GM23248 (cell line): ENCODE measurements around the gene ADM5. TPM values are rescaled to one million over a fixed set of nuclear protein-coding genes. Genes with fewer than 3 reads are reported as not detected.

Source experiments
- DNase-seq: peaks from one replicate; pipeline ENCODE4 v3.0.0-alpha.2; 2015
- H2AFZ ChIP-seq: fragments of 200-600 bp; sonication (generic); 2 replicates; pipeline ENCODE4 v1.6.1; 2016; ENCODE audit warnings: antibody characterized with exemption
- H3F3A ChIP-seq: fragments of 200-600 bp; sonication (generic); 2 replicates; pipeline ENCODE4 v1.6.1; 2016; ENCODE audit warnings: mild to moderate bottlenecking, antibody characterized with exemption, mixed run types; ENCODE audit not compliant: insufficient read depth
- H3K27ac ChIP-seq: fragments of 200-600 bp; sonication (generic); 2 replicates; pipeline ENCODE4 v1.5.1; 2016; ENCODE audit warnings: mild to moderate bottlenecking
- H3K27me3 ChIP-seq: fragments of 200-600 bp; sonication (generic); replicated peaks from 2 replicates; pipeline ENCODE4 v1.6.1; 2016; ENCODE audit warnings: mild to moderate bottlenecking; ENCODE audit not compliant: insufficient read depth
- H3K36me3 ChIP-seq: fragments of 200-600 bp; sonication (generic); 2 replicates; pipeline ENCODE4 v1.6.1; 2016; ENCODE audit warnings: low read depth, mild to moderate bottlenecking
- H3K4me1 ChIP-seq: fragments of 200-600 bp; sonication (generic); 2 replicates; pipeline ENCODE4 v1.6.1; 2016; ENCODE audit warnings: mild to moderate bottlenecking; ENCODE audit not compliant: insufficient read depth
- H3K4me2 ChIP-seq: fragments of 200-600 bp; sonication (generic); one replicate; pipeline ENCODE4 v1.6.1; 2016; ENCODE audit warnings: mild to moderate bottlenecking; ENCODE audit not compliant: unreplicated experiment
- H3K4me3 ChIP-seq: fragments of 200-600 bp; sonication (generic); 2 replicates; pipeline ENCODE4 v1.5.1; 2016; ENCODE audit warnings: mild to moderate bottlenecking
- H3K79me2 ChIP-seq: fragments of 200-600 bp; sonication (generic); 2 replicates; pipeline ENCODE4 v1.6.1; 2016; ENCODE audit warnings: mild to moderate bottlenecking; ENCODE audit not compliant: insufficient read depth
- H3K9ac ChIP-seq: fragments of 200-600 bp; sonication (generic); 2 replicates; pipeline ENCODE4 v1.6.1; 2016; ENCODE audit warnings: mild to moderate bottlenecking
- H3K9me2 ChIP-seq: fragments of 200-600 bp; sonication (generic); 2 replicates; pipeline ENCODE4 v1.6.1; 2016; ENCODE audit warnings: mixed run types, mild to moderate bottlenecking, moderate library complexity; ENCODE audit not compliant: insufficient read depth
- H3K9me3 ChIP-seq: fragments of 200-600 bp; sonication (generic); one replicate; pipeline ENCODE4 v1.6.1; 2017; ENCODE audit warnings: low read depth
- H4K20me1 ChIP-seq: fragments of 200-600 bp; sonication (generic); 2 replicates; pipeline ENCODE4 v1.6.0; 2016; ENCODE audit not compliant: insufficient read depth
- EZH2 ChIP-seq: fragments of 200-600 bp; sonication (generic); IDR thresholded peaks from 2 replicates; pipeline ENCODE4 v1.6.1; 2018; ENCODE audit warnings: antibody characterized with exemption, mild to moderate bottlenecking; ENCODE audit not compliant: insufficient read depth, poor library complexity, severe bottlenecking
- EZH2phosphoT487 ChIP-seq: fragments of 200-600 bp; sonication (generic); IDR thresholded peaks from 2 replicates; pipeline ENCODE4 v1.6.1; 2018; ENCODE audit warnings: antibody characterized with exemption, moderate library complexity, mild to moderate bottlenecking, low read depth; ENCODE audit not compliant: insufficient read depth
- WGBS, 2 experiments: methylation state at CpG; one replicate each; pipeline ENCODE4 v1.1.6; 2015 to 2017; ENCODE audit warnings: low lambda C conversion rate in 2 of 2, low coverage in 1 of 2; ENCODE audit errors: missing lambda C conversion rate in 2 of 2; 5-methylcytosine and 5-hydroxymethylcytosine counted together
- in situ Hi-C: fragments of 300-500 bp; cut with MboI; formaldehyde crosslinking; loops from 2 replicates; pipeline ENCODE4 v1.15.0; 2020
- microRNA-seq: library from miRNA; unstranded; fragments of <30 nt; microRNA quantifications from one replicate; pipeline ENCODE4, GENCODE V29; 2016; ENCODE audit warnings: borderline number of aligned reads
- polyA plus RNA-seq: library from polyadenylated mRNA; unstranded; fragments of >200 nt; fragmentation: Nextera tagmentation; extraction: Ambion mirVana; gene quantifications from 2 replicates; pipeline ENCODE4 v1.2.1, GENCODE V29; 2016
- small RNA-seq: library from RNA; depleted of rRNA; stranded (forward); fragments of <200 nt; gene quantifications from one replicate; pipeline ENCODE3, GENCODE V24; 2014; ENCODE audit warnings: low read depth, low replicate concordance
- total RNA-seq: library from RNA; depleted of rRNA; stranded (reverse); fragments of >200 nt; shearing (Covaris generic); gene quantifications from 2 replicates; pipeline ENCODE4 v1.2.3, GENCODE V29; 2014; rRNA removed

ADM5 gene
- total and polyA plus RNA-seq, 2 experiments from 2014 or later, result 0.10 TPM; not detected in 1

DNA sequence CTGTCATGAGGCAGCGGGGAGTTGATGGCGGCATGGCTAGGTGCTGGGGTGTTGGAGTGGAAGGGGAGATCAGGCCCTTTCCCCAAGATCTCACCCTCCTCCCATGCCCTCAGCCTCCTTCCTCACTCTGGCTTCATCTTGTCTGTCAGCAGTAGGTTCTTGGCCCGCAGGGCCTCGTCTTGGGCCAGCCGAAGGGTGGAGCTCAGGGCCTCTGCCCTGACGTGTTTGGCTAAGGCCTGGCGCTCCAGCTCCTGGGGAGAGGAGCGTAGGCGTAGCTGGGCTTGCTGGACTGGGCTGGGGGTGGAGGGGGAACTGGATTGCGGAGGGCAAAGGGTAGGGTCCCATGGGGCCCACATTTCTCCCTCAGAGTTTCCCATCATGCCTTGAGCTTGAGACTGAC is 50.5 kb downstream of the ADM5 start:
- Histone ChIP-seq H3K27me3 (no peaks in the 10 kb centered on the region), H3K4me3 (no peak overlapping the region), H3K9me2 (no peaks in the 10 kb centered on the region), H2AFZ (no peak overlapping the region), H3K79me2 (no peaks in the 10 kb centered on the region), H3K9me3 (no peaks in the 10 kb centered on the region), H3K4me1 (no peaks in the 10 kb centered on the region), H3K36me3 (no peaks in the 10 kb centered on the region), H3F3A (no peaks in the 10 kb centered on the region), H3K27ac (no peak overlapping the region), H3K9ac (no peak overlapping the region), H4K20me1 (no peaks in the 10 kb centered on the region), H3K4me2 (no peak overlapping the region)
- no peak for DNase-seq
- no peak for TF ChIP-seq EZH2phosphoT487
- no peak for TF ChIP-seq EZH2
- in situ Hi-C loops, result no loop called here
- 44 to 63% methylated on average over 7 to 10 of the region's 10 CpGs for WGBS, 2 experiments

Small RNAs within 50 kb of the gene (microRNA-seq; reads per million reads assigned to microRNA genes)
- not detected for gene MIR5088

Small RNAs within 50 kb of the gene (small RNA-seq; reads per million reads assigned to genes)
- not detected for gene MIR5088

Other genes with a start within 250 kb of the ADM5 start
- gene SLC17A7, start 248.1 kb upstream of the ADM5 start, total RNA-seq, result not detected in 2 replicates
- gene SLC17A7, start 248.1 kb upstream of the ADM5 start, polyA plus RNA-seq, result not detected in 2 replicates
- gene PIH1D1, start 237.8 kb upstream of the ADM5 start, total RNA-seq, result 68.0 and 90.2 TPM in 2 replicates
- 73.5 and 79.9 TPM in 2 replicates for gene PIH1D1, start 237.8 kb upstream of the ADM5 start, polyA plus RNA-seq
- 30.4 and 43.8 TPM in 2 replicates for gene ALDH16A1, start 236.4 kb upstream of the ADM5 start, total RNA-seq
- 9.0 and 9.4 TPM in 2 replicates for gene ALDH16A1, start 236.4 kb upstream of the ADM5 start, polyA plus RNA-seq
- gene FLT3LG, start 215.4 kb upstream of the ADM5 start, total RNA-seq, result 1.3 and 1.6 TPM in 2 replicates
- 4.6 and 5.7 TPM in 2 replicates for gene FLT3LG, start 215.4 kb upstream of the ADM5 start, polyA plus RNA-seq
- 1,590 and 2,272 TPM in 2 replicates for gene RPL13A, start 202.0 kb upstream of the ADM5 start, total RNA-seq
- gene RPL13A, start 202.0 kb upstream of the ADM5 start, polyA plus RNA-seq, result 893 and 894 TPM in 2 replicates
- 1,666 and 2,372 TPM in 2 replicates for gene RPS11, start 193.2 kb upstream of the ADM5 start, total RNA-seq
- gene RPS11, start 193.2 kb upstream of the ADM5 start, polyA plus RNA-seq, result 813 and 832 TPM in 2 replicates
- gene FCGRT, start 176.9 kb upstream of the ADM5 start, total RNA-seq, result 65.4 and 75.3 TPM in 2 replicates
- 89.9 and 98.4 TPM in 2 replicates for gene FCGRT, start 176.9 kb upstream of the ADM5 start, polyA plus RNA-seq
- 570 and 656 TPM in 2 replicates for gene RCN3, start 161.6 kb upstream of the ADM5 start, total RNA-seq
- 779 and 813 TPM in 2 replicates for gene RCN3, start 161.6 kb upstream of the ADM5 start, polyA plus RNA-seq
- 46.0 and 53.2 TPM in 2 replicates for gene NOSIP, start 109.0 kb upstream of the ADM5 start, total RNA-seq
- gene NOSIP, start 109.0 kb upstream of the ADM5 start, polyA plus RNA-seq, result 78.7 and 84.3 TPM in 2 replicates
- not detected in 2 replicates for gene PRRG2, start 108.3 kb upstream of the ADM5 start, total RNA-seq
- gene PRRG2, start 108.3 kb upstream of the ADM5 start, polyA plus RNA-seq, result 0.13 and 0.18 TPM in 2 replicates
- gene PRR12, start 98.4 kb upstream of the ADM5 start, total RNA-seq, result 2.7 and 2.9 TPM in 2 replicates
- gene PRR12, start 98.4 kb upstream of the ADM5 start, polyA plus RNA-seq, result 0.85 and 0.86 TPM in 2 replicates
- 61.0 and 116 TPM in 2 replicates for gene RRAS, start 49.5 kb upstream of the ADM5 start, total RNA-seq
- gene RRAS, start 49.5 kb upstream of the ADM5 start, polyA plus RNA-seq, result 337 and 347 TPM in 2 replicates
- gene SCAF1, start 47.4 kb upstream of the ADM5 start, total RNA-seq, result 18.6 and 28.7 TPM in 2 replicates
- gene SCAF1, start 47.4 kb upstream of the ADM5 start, polyA plus RNA-seq, result 8.4 and 8.5 TPM in 2 replicates
- 50.0 and 55.6 TPM in 2 replicates for gene IRF3, start 23.7 kb upstream of the ADM5 start, total RNA-seq
- 28.6 and 28.8 TPM in 2 replicates for gene IRF3, start 23.7 kb upstream of the ADM5 start, polyA plus RNA-seq
- gene BCL2L12, start 23.7 kb upstream of the ADM5 start, total RNA-seq, result 4.3 and 9.5 TPM in 2 replicates
- gene BCL2L12, start 23.7 kb upstream of the ADM5 start, polyA plus RNA-seq, result 16.6 and 16.7 TPM in 2 replicates
- gene PRMT1, start 12.3 kb upstream of the ADM5 start, total RNA-seq, result 192 and 225 TPM in 2 replicates
- gene PRMT1, start 12.3 kb upstream of the ADM5 start, polyA plus RNA-seq, result 164 and 173 TPM in 2 replicates
- gene CPT1C, start 1.5 kb downstream of the ADM5 start, total RNA-seq, result 11.7 and 16.6 TPM in 2 replicates
- 14.3 and 16.8 TPM in 2 replicates for gene CPT1C, start 1.5 kb downstream of the ADM5 start, polyA plus RNA-seq
- 0.38 and 2.1 TPM in 2 replicates for gene TSKS, start 73.7 kb downstream of the ADM5 start, total RNA-seq
- gene TSKS, start 73.7 kb downstream of the ADM5 start, polyA plus RNA-seq, result 0.31 and 0.93 TPM in 2 replicates
- gene AP2A1, start 77.4 kb downstream of the ADM5 start, total RNA-seq, result 118 and 124 TPM in 2 replicates
- 64.2 and 64.9 TPM in 2 replicates for gene AP2A1, start 77.4 kb downstream of the ADM5 start, polyA plus RNA-seq
- 17.7 and 21.1 TPM in 2 replicates for gene FUZ, start 123.7 kb downstream of the ADM5 start, total RNA-seq
- gene FUZ, start 123.7 kb downstream of the ADM5 start, polyA plus RNA-seq, result 11.7 and 15.1 TPM in 2 replicates
- gene MED25, start 128.7 kb downstream of the ADM5 start, total RNA-seq, result 21.8 and 24.2 TPM in 2 replicates
- gene MED25, start 128.7 kb downstream of the ADM5 start, polyA plus RNA-seq, result 17.4 and 21.9 TPM in 2 replicates
- 53.1 and 88.0 TPM in 2 replicates for gene PTOV1, start 161.6 kb downstream of the ADM5 start, total RNA-seq
- 88.9 and 91.7 TPM in 2 replicates for gene PTOV1, start 161.6 kb downstream of the ADM5 start, polyA plus RNA-seq
- gene PNKP, start 178.0 kb downstream of the ADM5 start, total RNA-seq, result 31.5 and 35.9 TPM in 2 replicates
- 32.7 and 42.2 TPM in 2 replicates for gene PNKP, start 178.0 kb downstream of the ADM5 start, polyA plus RNA-seq
- gene AKT1S1, start 187.8 kb downstream of the ADM5 start, total RNA-seq, result 11.6 and 17.3 TPM in 2 replicates
- gene AKT1S1, start 187.8 kb downstream of the ADM5 start, polyA plus RNA-seq, result 60.4 and 65.2 TPM in 2 replicates
- gene TBC1D17, start 188.1 kb downstream of the ADM5 start, total RNA-seq, result 6.3 and 6.6 TPM in 2 replicates
- gene TBC1D17, start 188.1 kb downstream of the ADM5 start, polyA plus RNA-seq, result 32.4 and 33.0 TPM in 2 replicates
- gene IL4I1, start 207.3 kb downstream of the ADM5 start, total RNA-seq, result not detected in 2 replicates
- 0.66 and 0.91 TPM in 2 replicates for gene IL4I1, start 207.3 kb downstream of the ADM5 start, polyA plus RNA-seq
- gene ATF5, start 239.6 kb downstream of the ADM5 start, total RNA-seq, result 8.9 and 19.1 TPM in 2 replicates
- gene ATF5, start 239.6 kb downstream of the ADM5 start, polyA plus RNA-seq, result 8.0 and 8.9 TPM in 2 replicates
- gene NUP62, start 239.9 kb downstream of the ADM5 start, total RNA-seq, result 35.1 and 41.6 TPM in 2 replicates
- gene NUP62, start 239.9 kb downstream of the ADM5 start, polyA plus RNA-seq, result 38.4 and 38.5 TPM in 2 replicates